Stimulated activated CD4-positive, alpha-beta T cell treated with anti-CD3 and anti-CD28 coated beads, Interleukin-15, amount 100 ng/mL, for 24 hours (primary cell): ENCODE measurements around the gene NOTUM.

Experiments
- DNase-seq: peaks from one replicate; pipeline ENCODE4 v3.0.0-alpha.2; 2020

NOTUM gene

DNA sequence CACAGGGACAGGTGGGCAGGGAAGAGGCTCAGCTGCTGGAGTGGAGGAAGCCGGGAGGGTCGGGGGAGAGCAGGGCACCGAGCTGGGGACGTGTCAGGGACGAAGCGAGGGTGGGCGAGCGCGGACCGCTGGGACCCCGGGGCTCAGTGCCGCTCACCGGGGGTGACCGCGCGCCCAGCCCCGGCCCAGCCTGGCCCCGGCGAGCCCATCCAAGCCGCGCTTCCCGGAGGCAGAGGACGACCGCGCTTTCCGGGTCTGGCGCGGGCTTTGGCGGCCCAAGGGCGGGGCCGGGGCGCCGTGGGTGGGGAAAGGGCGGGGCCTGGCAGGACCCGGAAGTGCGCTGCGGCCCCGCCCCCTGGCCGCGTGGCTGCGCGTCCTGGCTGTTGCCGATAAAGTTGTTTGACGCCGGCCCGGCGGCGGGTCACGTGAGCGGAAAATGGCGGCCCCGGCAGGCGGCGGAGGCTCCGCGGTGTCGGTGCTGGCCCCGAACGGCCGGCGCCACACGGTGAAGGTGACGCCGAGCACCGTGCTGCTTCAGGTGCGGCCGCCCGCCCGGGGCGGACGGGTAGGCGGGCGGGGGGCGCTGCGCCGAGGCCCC is 16.3 kb upstream of the NOTUM start, which contains the start of gene ASPSCR1:
Gene ASPSCR1 (plus strand): TSS at position 419 of the 598 bp plus-strand sequence. CDS start 18 bp downstream, at position 437.
- DNase-seq, result peak; percentile 93

GRCh38 chr17:81976332-81977210 is 15.6 kb upstream of the NOTUM start:
- DNase-seq, result peak; percentile 71

DNA sequence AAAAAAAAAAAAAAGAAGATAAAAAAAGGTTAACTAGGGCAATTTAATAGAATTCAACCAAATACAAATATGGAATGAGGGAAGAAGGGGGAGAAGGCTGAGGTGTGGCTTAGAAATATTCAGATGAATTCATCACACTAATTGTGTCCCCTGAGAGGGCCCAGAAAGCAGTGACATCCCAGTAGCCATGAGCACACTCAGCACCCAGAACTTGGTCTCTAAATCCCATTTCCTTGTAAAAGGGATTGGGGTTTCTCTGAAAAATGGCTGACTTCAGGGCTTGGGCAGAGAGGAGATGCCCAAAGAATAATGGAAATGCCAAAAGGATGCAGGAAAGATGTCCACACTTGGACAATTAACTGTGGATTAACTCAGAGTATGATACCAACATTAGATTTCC is 12.4 kb upstream of the NOTUM start:
- no peak for DNase-seq

DNA sequence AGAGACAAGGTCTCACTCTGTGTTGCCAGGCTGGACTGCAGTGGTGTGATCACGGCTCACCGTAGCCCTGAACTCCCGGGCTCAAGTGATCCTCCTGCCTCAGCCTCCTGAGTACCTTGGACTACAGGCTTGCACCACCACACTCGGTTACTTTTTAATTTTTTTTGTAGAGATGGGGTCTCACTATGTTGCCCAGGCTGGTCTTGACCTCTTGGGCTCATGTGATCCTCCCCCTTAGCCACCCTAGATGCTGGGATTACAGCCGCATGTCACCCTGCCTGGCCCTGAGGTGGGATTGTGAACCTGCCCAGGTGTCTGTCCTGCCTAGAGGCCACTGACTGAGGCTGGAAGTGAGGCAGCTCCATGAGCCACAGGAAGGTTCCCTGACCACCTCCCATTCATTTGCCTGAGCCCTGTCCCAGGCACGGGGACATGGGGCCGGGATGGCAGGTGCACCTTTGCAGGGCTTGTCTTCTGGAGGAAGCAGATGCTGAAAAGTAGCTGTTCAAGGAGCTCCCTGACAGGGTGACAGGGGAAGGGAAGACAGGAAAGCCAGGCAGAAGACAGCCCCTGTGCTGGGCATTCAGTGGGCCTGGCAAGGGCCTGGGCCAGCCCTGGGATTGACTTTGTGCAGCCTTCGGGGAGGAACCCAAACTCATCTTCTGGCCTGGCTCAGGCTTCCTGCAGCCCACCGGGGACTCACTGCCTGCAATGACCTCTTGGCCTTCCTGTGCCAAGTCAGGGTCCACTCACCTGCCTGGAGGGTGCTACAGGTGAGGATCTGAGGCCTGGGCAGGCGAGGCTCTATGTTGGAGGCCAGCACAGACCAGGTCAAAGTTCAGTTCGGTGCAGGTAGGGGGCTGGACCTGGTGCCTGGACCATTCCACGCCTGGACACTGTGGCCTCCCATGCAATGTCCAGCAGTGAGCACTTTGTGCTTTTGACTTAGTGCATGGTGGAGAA is 8.1 kb upstream of the NOTUM start:
- no peak for DNase-seq

DNA sequence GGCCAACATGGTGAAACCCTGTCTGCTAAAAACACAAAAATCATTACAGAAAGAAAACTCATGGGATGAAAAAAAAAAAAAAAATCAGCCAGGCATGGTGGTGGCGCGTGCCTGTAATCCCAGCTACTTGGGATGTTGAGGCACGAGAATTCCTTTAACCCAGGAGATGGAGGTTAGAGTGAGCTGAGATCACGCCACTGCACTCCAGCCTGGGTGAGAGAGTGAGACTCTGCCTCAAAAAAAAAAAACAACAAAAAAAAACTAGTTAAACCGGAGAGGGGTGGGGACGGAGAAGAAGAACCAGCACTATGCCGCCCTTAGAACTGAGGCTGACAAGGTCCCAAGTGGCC is 7.4 kb upstream of the NOTUM start:
- no peak for DNase-seq

DNA sequence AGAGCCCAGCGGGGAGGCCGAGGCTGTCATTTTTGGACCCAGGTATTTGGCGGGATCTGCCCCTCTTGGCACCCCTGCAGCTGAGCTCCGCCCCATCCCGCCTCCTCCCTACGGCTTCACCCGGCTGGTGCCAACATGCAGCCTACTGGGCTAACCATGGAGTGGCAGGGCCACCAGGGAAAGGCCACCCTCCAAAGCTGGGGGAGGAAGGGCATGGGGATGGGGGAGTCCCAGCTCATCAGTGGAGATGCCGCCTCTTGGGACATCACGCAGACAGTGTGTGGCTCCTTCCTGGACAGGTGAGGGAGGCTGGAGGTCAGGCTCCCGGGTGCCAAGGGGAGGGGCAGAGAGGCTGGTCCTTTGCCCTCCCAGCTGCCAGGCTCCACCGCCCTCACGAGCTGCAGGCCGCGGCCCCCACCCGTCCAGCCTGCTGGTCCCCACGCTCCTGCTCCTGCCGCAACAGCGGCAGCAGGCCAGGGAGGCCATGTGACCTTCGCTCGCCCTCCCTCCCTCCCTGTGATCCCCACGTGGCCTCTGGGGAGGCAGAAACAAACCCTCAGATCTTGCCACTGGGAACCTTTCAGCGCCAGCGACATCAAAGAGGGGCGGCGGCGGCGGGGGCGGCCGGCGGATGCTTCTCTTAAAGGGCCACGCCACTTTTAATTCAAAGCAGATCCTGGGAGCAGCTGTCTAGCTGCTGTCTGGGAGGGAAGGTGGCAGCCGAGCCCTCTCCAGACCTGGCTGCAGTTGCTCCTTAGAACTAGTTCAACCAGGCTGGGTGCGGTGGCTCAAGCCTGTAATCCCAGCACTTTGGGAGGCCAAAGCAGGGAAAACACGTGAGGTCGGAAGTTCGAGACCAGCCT is 6.8 kb upstream of the NOTUM start:
- DNase-seq, result peak; percentile 93

- no peak for DNase-seq
These were observed 6.2 kb upstream of the NOTUM start for GRCh38 chr17:81967244-81967532.

- no peak for DNase-seq
These were observed 5.6 kb upstream of the NOTUM start for GRCh38 chr17:81966343-81967243.

DNA sequence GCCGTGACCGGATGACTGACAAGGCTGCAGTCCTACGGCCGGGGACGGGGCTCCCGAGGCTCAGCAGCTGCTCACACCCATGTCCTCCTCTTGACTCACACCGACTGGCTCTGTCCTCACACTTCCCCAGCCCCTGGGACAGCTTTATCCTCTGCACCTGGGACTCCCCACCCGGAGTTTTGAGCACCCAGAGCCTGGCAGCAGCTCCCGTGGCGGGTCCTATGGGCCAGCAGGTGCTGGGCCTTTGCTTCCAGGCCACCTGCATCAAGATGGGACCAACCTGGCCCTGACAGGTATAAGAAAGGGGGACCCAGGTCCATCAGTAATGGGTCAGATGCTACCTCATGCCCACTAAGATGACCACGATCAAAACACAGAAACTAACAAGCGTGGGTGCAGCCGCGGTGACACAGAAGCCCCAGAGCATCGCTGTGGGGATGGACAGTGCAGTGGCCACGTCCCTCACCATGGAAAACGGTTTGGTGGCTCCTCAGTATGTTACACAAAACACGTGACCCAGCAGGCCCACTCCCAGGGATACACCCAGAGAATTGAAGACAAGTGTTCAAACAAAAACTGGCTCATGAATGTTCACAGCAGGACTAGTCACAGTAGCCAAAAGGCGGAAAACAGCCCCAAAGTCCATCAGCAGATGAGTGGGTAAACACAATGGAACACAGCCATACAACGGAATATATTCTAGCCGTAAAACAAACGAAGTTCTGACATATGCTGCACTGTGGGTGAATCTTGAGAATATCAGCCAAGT is 3.3 kb upstream of the NOTUM start:
- no peak for DNase-seq

- DNase-seq, result no peak
These were observed 1.8 kb upstream of the NOTUM start for GRCh38 chr17:81962499-81963441.

DNA sequence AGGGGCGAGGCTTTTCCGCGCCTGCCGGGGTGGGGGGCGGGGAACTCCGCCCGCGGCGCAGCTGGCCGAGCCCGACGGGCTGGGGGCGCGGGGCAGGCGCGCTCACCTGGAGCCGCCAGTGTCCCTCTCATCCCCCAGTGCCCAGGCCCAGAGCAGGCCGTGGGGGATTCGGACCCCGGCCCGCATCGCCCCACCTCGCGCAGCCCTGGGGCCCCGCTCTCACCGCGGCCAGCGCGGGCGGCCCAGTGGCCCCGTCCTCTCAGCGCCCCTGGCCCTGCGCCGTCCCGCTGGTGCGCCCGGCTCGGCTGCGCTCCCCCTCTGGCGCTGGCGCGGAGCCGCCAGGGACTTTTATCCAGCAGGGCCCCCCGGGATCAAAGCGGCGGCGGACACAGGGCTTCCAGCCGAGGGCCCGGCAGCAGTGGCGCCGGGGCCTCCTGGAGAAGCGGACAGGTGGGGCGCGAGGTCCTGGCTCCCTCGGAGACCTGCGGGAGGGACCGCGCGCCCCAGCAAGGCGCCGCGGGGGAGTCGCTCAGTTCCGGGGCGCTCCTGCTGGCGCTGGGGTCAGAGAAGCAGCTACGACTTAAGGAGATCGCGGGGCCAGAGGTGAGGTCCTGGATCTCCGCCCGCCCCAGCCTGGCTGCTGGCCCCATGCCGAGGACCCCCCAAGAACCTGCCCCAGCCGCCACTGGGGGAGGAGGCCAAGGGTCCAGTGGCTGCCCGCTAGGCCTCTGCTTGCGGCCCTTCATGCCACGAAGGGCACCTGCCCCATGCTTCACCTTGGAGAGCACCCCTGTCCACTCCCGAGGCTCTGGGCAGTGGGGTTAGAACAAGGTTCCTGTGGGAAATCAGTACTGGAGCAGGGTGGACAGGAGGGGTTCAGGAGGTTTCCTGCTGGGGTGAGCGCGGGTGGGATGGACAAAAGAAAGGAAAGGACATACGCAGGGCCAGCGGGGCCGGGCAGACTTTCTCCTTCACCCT is 823 bp upstream of the NOTUM start:
- no peak for DNase-seq

GRCh38 chr17:81960130-81960958 is 643 bp downstream of the NOTUM start:
- peak; percentile 29 for DNase-seq

GRCh38 chr17:81959362-81960129 is 1.4 kb downstream of the NOTUM start:
- DNase-seq, result peak; percentile 83

DNA sequence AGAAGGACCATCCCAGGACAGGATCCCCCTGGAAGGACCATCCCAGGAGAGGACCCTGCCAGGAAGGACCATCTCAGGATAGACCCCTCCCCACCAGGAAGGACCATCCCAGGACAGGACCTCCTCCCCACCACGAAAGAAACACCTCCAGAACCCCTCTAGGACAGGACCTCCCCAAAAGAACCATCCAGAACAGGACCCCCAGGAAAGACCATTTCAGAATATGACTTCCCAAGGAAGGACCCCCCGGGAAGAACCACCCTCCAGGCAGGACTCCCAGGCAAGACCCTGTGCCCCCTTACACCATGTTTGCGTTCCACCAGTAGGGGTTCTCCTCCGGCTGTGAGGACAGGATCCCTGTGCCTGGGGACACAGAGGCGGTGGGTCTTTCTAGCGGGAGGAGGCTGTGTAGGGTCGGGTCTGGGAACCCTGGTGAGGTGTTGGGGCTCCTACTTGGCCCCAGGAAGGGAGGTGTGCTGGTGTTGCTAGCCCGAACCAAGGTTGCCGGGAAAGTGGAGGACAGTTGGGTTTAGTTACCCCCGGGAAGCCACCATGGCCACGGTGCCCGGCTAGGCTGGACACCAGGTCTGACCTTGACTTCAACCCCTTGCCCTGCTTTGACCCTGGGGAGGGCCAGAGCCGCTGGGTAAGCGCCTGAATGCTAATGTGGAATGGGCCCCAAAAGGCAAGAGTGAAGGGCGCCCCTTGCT is 2.2 kb downstream of the NOTUM start:
- no peak for DNase-seq

GRCh38 chr17:81957691-81958432 is 3.1 kb downstream of the NOTUM start:
- no peak for DNase-seq
